ENCODE results near the gene KCNQ1. TPM values are rescaled to one million over a fixed set of nuclear protein-coding genes. Genes with fewer than 3 reads are reported as not detected.

The KCNQ1 gene
- polyA plus RNA-seq, 1 donor from 2014 or later: not detected

GRCh38 chr11:2813968-2814367 lies 369.2 kb downstream of the KCNQ1 start:
- no peak overlapping the region for H3K4me3 ChIP-seq (ENCODE audit: low read length)
- no peaks in the 10 kb centered on the region for H3K27me3 ChIP-seq (ENCODE audit: insufficient read depth, low read depth, low read length)
- H3K79me2 ChIP-seq (replicated peaks; ENCODE audit: insufficient read depth, low read length): no peaks in the 10 kb centered on the region
- no peak overlapping the region for H2AFZ ChIP-seq (ENCODE audit: low read depth, low read length)
- H3F3A ChIP-seq (ENCODE audit: insufficient read depth, low read length, poor library complexity, severe bottlenecking): no peaks in the 10 kb centered on the region
- no peak overlapping the region for H3K27ac ChIP-seq (ENCODE audit: low read length)
- no peaks in the 10 kb centered on the region for H4K20me1 ChIP-seq (ENCODE audit: insufficient read depth)
- H3K4me2 ChIP-seq (ENCODE audit: low read length): no peak overlapping the region
- H3K9me3 ChIP-seq (ENCODE audit: low read length): peaks cover 7% of the 10 kb centered on the region
- H3K9ac ChIP-seq (ENCODE audit: low read length): no peak overlapping the region
- H3K9me2 ChIP-seq (ENCODE audit: insufficient read depth, low read length): no peaks in the 10 kb centered on the region
- H3K36me3 ChIP-seq (ENCODE audit: insufficient read depth, low read length): no peaks in the 10 kb centered on the region
- TF ChIP-seq EZH2 (IDR thresholded peaks at IDR 0.05; ENCODE audit: borderline replicate concordance, insufficient read depth, low read length, poor library complexity, severe bottlenecking) (no peak), MXI1 (conservative IDR thresholded peaks at IDR 0.05; ENCODE audit: poor library complexity, severe bottlenecking) (no peak), REST (IDR thresholded peaks at IDR 0.05; ENCODE audit: borderline replicate concordance) (no peak), TAF1 (IDR thresholded peaks at IDR 0.05; ENCODE audit: low read depth) (no peak)

GRCh38 chr11:2814751-2815150 lies 369.9 kb downstream of the KCNQ1 start:
- no peaks in the 10 kb centered on the region for H4K20me1 ChIP-seq (ENCODE audit: insufficient read depth)
- no peaks in the 10 kb centered on the region for H3K36me3 ChIP-seq (ENCODE audit: insufficient read depth, low read length)
- H3K4me2 ChIP-seq (ENCODE audit: low read length): no peak overlapping the region
- H3K9me2 ChIP-seq (ENCODE audit: insufficient read depth, low read length): no peaks in the 10 kb centered on the region
- H3K9ac ChIP-seq (ENCODE audit: low read length): no peak overlapping the region
- H2AFZ ChIP-seq (ENCODE audit: low read depth, low read length): no peak overlapping the region
- TF ChIP-seq POLR2AphosphoS5 (IDR thresholded peaks at IDR 0.05) (no peak), CTCF (IDR thresholded peaks at IDR 0.05; ENCODE audit: poor library complexity, severe bottlenecking) (no peak), MXI1 (conservative IDR thresholded peaks at IDR 0.05; ENCODE audit: poor library complexity, severe bottlenecking) (no peak), TAF1 (IDR thresholded peaks at IDR 0.05; ENCODE audit: low read depth) (no peak), REST (IDR thresholded peaks at IDR 0.05; ENCODE audit: borderline replicate concordance) (no peak)
- H3K27ac ChIP-seq (ENCODE audit: low read length): no peak overlapping the region
- no peaks in the 10 kb centered on the region for H3F3A ChIP-seq (ENCODE audit: insufficient read depth, low read length, poor library complexity, severe bottlenecking)
- H3K4me3 ChIP-seq (ENCODE audit: low read length): no peak overlapping the region
- no peaks in the 10 kb centered on the region for H3K27me3 ChIP-seq (ENCODE audit: insufficient read depth, low read depth, low read length)
- no peaks in the 10 kb centered on the region for H3K79me2 ChIP-seq (replicated peaks; ENCODE audit: insufficient read depth, low read length)
- peaks cover 11% of the 10 kb centered on the region for H3K9me3 ChIP-seq (ENCODE audit: low read length)

Data from neural cell (in vitro differentiated cells).